Activated B cell treated with CpG ODN at 0.5 μM for 24 hours (primary cell): Measurements from ENCODE around the gene SPRYD3. TPM values are rescaled to one million over a fixed set of nuclear protein-coding genes. Genes with fewer than 3 reads are reported as not detected.

Experiments
- ATAC-seq: fragments of 200-7000 bp; cut with Tn5 transposase; one replicate; pipeline ENCODE4 v1.10.0; 2021; ENCODE audit warnings: low read depth, mild to moderate bottlenecking, moderate library complexity
- CTCF ChIA-PET: fragments of 350-600 bp; sonication (Branson Sonifier 250); formaldehyde crosslinking; loops from one replicate; lab custom pipeline; 2021; ENCODE audit warnings: antibody characterized with exemption; lab: Charles Lee
- POLR2A ChIA-PET: fragments of 350-600 bp; sonication (Branson Sonifier 250); formaldehyde crosslinking; loops from one replicate; lab custom pipeline; 2021; ENCODE audit warnings: antibody characterized with exemption; lab: Charles Lee
- DNase-seq: peaks from one replicate; pipeline ENCODE4 v3.0.0; 2022
- H3K27ac Mint-ChIP-seq: one replicate; pipeline ENCODE4 v1.8.0; 2020; ENCODE audit warnings: mixed read lengths
- H3K27me3 Mint-ChIP-seq: one replicate; pipeline ENCODE4 v1.8.0; 2021; ENCODE audit warnings: mixed read lengths
- H3K36me3 Mint-ChIP-seq: one replicate; pipeline ENCODE4 v1.8.0; 2021; ENCODE audit warnings: low read depth, mixed read lengths
- H3K4me1 Mint-ChIP-seq: one replicate; pipeline ENCODE4 v1.8.0; 2021; ENCODE audit warnings: mixed read lengths
- H3K4me3 Mint-ChIP-seq: one replicate; pipeline ENCODE4 v1.8.0; 2020; ENCODE audit warnings: mild to moderate bottlenecking, mixed read lengths
- H3K9me3 Mint-ChIP-seq: one replicate; pipeline ENCODE4 v1.8.0; 2020; ENCODE audit warnings: mixed read lengths
- intact Hi-C: fragments of 100-400 bp; cut with micrococcal nuclease; formaldehyde crosslinking; loops from one replicate; pipeline ENCODE4 v1.15.1; 2024
- total RNA-seq: library from RNA; stranded (reverse); gene quantifications from 2 replicates; pipeline ENCODE4 v1.2.3, GENCODE V29; 2022
- TF ChIP-seq, protein P1 (sequence below): fragments of 200-600 bp; IDR thresholded peaks from one replicate; pipeline ENCODE4 v1.8.0; 2022; ENCODE audit warnings: antibody characterized with exemption, mild to moderate bottlenecking

SPRYD3 gene
- total RNA-seq, 1 donor from 2014 or later: 33.9 TPM

DNA sequence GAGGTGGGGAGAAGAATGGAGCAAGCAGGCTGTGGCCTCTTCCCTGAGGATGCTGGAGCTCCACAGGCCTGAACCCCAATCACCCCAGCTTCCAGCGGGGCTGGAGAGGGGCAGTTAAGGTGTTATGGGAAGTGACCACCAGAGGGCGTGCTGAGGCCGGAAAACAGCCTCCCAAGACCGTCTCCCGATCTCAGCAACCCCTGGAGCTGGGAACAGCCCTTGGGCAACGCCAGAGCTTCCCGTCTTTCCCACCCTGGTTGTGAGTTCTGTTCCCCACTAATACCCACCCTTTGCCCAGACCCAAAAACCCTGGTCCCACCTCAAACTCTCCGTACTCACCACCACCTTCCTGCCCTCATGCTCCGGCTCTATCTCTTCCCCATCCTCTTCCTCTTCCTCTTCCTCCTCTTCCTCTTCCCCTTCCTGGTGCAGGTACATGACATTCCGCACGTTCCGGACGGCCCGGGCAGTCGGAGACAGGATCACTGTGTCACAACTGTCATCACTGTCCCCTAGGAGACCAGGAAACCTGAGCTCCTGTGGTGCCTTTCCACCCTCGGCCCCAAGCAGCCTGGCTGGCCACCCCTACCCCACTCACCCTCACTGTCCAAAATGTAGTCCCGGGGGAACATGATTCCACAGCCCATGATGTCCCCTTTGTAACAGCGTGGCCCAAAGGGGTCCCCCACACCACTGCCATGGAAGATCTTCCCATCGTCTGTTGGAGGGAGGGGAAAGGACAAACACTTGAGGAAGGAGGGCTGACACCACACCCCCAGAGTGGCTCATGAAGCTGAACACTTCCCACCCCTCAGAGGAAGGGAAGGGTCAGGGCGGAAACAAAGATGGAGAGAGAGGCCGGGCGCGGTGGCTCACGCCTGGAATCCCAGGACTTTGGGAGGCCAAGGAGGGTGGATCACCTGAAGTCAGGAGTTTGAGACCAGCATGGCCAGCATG lies 12.9 kb downstream of the SPRYD3 start:
- no peaks in the 10 kb centered on the region for H3K27me3 Mint-ChIP-seq
- H3K4me3 Mint-ChIP-seq: no peak overlapping the region
- CTCF ChIA-PET: interaction anchor here (0.7 to 8.1 kb wide), 20 partner anchors 9 to 279 kb away, joined by 3 to 133 read pairs (median 6); partner anchors contain the start of genes ESPL1, IGFBP6, SOAT2 and SPRYD3
- no peak overlapping the region for H3K27ac Mint-ChIP-seq
- H3K9me3 Mint-ChIP-seq: no peaks in the 10 kb centered on the region
- intact Hi-C loops: loop anchor here (1.0 to 2.0 kb wide), 4 partner anchors 33 to 279 kb away; no protein-coding TSS in a partner anchor
- peaks cover 76% of the 10 kb centered on the region for H3K36me3 Mint-ChIP-seq
- peak; percentile 55 for DNase-seq
- POLR2A ChIA-PET: interaction anchor here (0.8 to 1.6 kb wide), 5 partner anchors 13 to 33 kb away, joined by 3 to 7 read pairs (median 3); partner anchors contain the start of gene SPRYD3
- peaks cover 10% of the 10 kb centered on the region for H3K4me1 Mint-ChIP-seq
- TF ChIP-seq, protein P1, sequence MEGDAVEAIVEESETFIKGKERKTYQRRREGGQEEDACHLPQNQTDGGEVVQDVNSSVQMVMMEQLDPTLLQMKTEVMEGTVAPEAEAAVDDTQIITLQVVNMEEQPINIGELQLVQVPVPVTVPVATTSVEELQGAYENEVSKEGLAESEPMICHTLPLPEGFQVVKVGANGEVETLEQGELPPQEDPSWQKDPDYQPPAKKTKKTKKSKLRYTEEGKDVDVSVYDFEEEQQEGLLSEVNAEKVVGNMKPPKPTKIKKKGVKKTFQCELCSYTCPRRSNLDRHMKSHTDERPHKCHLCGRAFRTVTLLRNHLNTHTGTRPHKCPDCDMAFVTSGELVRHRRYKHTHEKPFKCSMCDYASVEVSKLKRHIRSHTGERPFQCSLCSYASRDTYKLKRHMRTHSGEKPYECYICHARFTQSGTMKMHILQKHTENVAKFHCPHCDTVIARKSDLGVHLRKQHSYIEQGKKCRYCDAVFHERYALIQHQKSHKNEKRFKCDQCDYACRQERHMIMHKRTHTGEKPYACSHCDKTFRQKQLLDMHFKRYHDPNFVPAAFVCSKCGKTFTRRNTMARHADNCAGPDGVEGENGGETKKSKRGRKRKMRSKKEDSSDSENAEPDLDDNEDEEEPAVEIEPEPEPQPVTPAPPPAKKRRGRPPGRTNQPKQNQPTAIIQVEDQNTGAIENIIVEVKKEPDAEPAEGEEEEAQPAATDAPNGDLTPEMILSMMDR: no peak
- peak; percentile 63 for ATAC-seq

GRCh38 chr12:53065470-53065869 lies 13.7 kb downstream of the SPRYD3 start:
- no peak overlapping the region for H3K27ac Mint-ChIP-seq
- ATAC-seq (no peak), DNase-seq (no peak)
- CTCF ChIA-PET: interaction anchor here (0.7 to 8.1 kb wide), 19 partner anchors 8 to 280 kb away, joined by 3 to 133 read pairs (median 6); partner anchors contain the start of genes ESPL1, IGFBP6, SOAT2 and SPRYD3
- no peak overlapping the region for H3K4me3 Mint-ChIP-seq
- peaks cover 7% of the 10 kb centered on the region for H3K4me1 Mint-ChIP-seq
- no peaks in the 10 kb centered on the region for H3K27me3 Mint-ChIP-seq
- H3K36me3 Mint-ChIP-seq: peaks cover 69% of the 10 kb centered on the region
- H3K9me3 Mint-ChIP-seq: no peaks in the 10 kb centered on the region
- TF ChIP-seq, protein P1: no peak
- intact Hi-C loops: no loop called here
- POLR2A ChIA-PET: interaction anchor here (0.8 to 1.6 kb wide), 5 partner anchors 14 to 34 kb away, joined by 3 to 7 read pairs (median 3); partner anchors contain the start of gene SPRYD3

DNA sequence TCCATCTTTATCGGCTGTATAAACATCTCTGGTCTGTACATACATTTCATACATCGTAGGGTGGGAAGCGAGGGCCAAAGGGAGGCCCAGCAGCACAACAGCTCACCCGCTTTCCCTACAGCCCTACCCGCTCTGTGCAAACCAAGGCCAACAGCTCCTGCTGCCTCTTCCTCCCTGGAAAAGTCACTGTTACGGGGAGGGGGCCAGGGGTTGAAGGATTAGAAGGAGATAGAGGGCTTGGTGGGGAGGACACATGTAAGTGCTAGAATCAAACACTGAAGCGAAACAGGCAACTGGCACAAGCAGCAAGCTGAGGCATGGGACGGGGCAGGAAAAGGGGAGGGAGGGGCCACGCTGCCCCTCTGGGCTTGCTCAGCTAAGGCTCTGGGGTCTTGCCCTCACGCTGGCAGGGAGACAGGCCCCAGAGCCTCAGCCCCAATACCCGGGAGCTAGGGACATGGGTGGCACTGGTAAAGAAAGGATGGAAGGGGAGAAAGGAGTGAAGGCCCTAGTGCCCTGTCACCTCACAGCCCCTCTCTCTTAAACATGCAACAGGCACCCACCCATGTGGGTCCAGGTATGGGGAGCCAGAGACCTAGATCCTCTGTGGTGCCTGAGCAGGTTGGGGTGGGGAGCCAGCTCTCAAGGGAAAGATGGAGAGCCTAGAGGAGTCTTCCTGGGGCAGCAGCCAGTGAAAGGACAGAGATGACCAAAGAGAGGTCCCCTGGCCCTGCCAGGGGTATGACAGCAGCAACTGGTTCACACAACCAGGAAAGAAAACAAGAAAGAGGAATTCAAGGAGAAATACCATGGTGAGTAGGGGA lies 14.4 kb downstream of the SPRYD3 start:
- Mint-ChIP-seq H3K27ac (no peak overlapping the region), H3K4me3 (no peak overlapping the region), H3K9me3 (no peaks in the 10 kb centered on the region), H3K36me3 (peaks cover 63% of the 10 kb centered on the region), H3K27me3 (no peaks in the 10 kb centered on the region), H3K4me1 (peaks cover 7% of the 10 kb centered on the region)
- ATAC-seq (no peak), DNase-seq (no peak)
- intact Hi-C loops: no loop called here
- TF ChIP-seq, protein P1: no peak
- ChIA-PET CTCF (interaction anchor here (1.1 to 8.1 kb wide), 12 partner anchors 7 to 280 kb away, joined by 3 to 133 read pairs (median 8); partner anchors contain the start of genes IGFBP6, SOAT2 and SPRYD3), POLR2A (interaction anchor here (0.8 to 1.6 kb wide), 2 partner anchors 14 to 33 kb away, joined by 3 to 7 read pairs; partner anchors contain the start of gene SPRYD3)

DNA sequence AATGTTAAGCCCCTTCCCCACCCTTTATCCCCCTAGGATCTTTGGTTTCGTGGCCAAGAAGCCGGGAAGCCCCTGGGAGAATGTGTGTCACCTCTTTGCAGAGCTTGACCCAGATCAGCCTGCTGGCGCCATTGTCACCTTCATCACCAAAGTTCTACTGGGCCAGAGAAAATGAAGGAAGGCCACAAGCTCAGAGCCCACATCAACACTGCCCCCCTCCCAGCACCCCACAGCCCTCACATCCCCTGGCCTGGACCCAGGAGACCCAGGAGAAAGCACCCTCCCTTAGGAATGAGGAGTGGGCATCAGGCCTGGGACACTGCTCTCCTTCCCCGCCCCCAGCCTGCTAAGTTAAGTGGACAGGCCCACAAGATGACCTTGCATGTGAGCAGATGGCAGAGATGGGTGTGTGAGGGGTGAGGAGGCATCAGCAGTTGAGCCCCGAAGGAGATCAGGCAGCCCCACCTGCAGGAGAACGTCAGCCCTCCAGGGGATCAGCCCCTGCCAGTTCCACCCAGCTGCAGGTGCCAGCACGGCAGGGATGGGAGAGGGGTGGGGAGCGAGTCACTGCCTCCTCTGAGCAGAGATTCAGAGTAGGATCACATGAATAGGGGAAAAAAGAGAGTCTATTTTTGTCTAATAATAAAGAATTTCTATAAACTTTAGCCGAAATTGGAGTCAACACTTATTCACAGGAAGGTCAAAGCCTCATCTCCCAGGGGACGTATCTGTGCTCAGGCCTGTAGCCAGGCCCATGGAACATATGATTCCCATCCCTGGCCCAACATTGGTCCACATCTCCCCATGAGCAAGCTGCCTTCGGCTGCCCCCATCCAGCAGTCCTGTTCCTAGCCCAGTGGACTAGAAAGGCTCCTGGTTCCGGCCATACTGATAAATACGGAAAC lies 15.2 kb downstream of the SPRYD3 start:
- POLR2A ChIA-PET: interaction anchor here (1.2 to 1.3 kb wide), 2 partner anchors 15 to 39 kb away, joined by 3 to 4 read pairs; partner anchors contain the start of gene SPRYD3
- no peak for ATAC-seq

More for the DNA sequence above, 15.2 kb downstream of the SPRYD3 start:
- TF ChIP-seq, protein P1: no peak
- Mint-ChIP-seq H3K9me3 (no peaks in the 10 kb centered on the region), H3K4me3 (no peak overlapping the region), H3K36me3 (peaks cover 54% of the 10 kb centered on the region), H3K27me3 (no peaks in the 10 kb centered on the region), H3K4me1 (peaks cover 7% of the 10 kb centered on the region), H3K27ac (no peak overlapping the region)
- intact Hi-C loops: no loop called here
- DNase-seq: no peak
- CTCF ChIA-PET: interaction anchor here (2.4 to 8.1 kb wide), 4 partner anchors 14 to 223 kb away, joined by 10 to 133 read pairs (median 48); partner anchors contain the start of genes IGFBP6 and SPRYD3
